ENCODE results near the gene H2BK1. TPM values are rescaled to one million over a fixed set of nuclear protein-coding genes. Genes with fewer than 3 reads are reported as not detected.

H2BK1 gene
- total RNA-seq: not detected in 2 replicates

GRCh38 chr7:151210087-151210854, at the start of gene H2BK1:
TSS of gene H2BK1 (minus strand) at chr7:151210488. CDS start at chr7:151210318, 170 bp downstream.

DNA sequence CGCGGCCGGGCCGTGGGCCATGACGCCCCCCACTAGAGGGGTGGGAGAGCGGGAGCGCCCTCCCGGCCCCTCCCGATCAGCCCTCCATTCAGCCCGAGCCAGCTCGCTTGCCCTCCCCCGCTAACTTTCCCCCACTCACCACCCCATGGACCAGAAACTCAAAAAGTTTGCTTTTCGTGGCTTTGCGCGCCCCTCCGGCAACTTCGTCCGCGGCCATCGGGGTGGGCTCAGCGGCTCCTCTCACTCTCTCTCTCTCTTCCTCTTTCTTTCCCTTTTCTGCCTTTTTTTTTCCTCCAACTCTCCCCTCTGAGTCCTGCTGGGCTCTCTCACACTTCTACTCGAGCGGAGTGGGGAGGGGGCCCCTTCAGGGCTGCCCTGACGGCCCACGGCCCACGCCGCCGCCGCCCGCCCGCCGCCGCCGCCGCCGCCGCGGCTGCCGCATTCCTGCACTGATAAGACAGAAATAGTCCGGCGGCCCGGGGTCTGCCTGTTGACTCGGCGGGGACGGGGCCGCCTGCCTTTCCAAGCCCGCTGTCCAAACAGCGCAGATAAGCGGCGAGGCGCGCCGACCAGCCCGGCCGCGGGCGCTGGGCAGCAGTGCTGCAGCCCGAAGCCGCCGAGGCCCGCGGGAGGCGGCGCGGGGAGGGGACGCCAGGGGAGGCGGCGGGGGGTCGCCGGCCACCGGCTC, 38.2 kb upstream of the H2BK1 start, which contains the start of gene SMARCD3:
Gene SMARCD3, minus strand, starts transcription at position 349 of the 688 bp plus-strand sequence. Its CDS starts 132 bp downstream, at position 217.

DNA sequence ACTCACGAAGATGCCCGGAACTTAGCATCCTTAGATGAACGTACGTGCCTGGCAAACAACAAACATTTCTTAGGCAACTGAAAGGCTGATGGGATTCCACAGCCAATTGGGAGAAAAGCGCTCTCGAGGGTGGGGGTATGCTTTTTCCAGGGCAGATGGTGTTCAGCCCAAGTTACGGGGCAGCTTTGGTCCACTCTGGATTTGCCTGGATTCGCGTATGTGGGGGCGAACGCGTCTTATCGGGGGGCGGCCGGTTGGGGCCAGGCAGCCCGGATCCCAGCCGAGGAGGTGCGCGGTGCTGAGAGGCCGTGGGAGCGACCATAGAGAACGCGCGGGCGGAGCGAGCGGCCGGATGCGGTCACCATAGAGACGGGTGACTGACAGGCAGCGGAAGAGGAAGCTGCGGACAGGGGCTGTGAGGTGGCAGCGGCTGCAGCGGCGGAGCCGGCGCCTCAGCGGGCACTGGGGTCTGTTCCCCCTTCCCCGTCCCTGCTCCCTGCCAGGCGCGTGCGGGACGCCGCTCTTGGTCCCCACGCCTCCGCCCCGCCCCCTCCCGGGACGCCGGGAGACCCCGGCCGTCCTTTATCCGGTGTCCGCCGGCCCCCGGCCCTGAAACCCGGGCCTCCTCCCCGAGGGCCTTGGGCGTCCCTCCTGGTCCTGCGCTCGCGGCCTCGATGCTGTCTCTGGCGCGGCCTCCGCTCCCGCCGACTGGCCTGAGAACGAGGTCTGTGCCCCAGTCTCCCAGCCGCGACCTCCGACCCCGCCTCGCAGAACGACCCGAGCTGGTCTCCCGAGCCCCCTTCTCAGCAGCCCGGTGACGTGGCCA, 22.0 kb upstream of the H2BK1 start, which contains the start of gene CHPF2:
Gene CHPF2, plus strand, starts transcription at position 393 of the 826 bp plus-strand sequence. CDS start 1,529 bp downstream, outside the sequence.

GRCh38 chr7:151226875-151227782, 16.8 kb upstream of the H2BK1 start, which contains the start of gene ABCF2:
TSS of gene ABCF2 (minus strand) at chr7:151227205. CDS start at chr7:151226458, 747 bp downstream.

GRCh38 chr7:151186640-151187408, 23.5 kb downstream of the H2BK1 start, which contains the start of gene ASB10:
TSS of gene ASB10 (minus strand) at chr7:151187250. CDS start at chr7:151187130, 120 bp downstream.

GRCh38 chr7:151167197-151167961, 42.9 kb downstream of the H2BK1 start, which contains the start of gene GBX1:
TSS of gene GBX1 (minus strand) at chr7:151167694. CDS start at chr7:151167548, 146 bp downstream.

Other genes starting within 250 kb of the H2BK1 start
- gene KCNH2, start 232.2 kb downstream of the H2BK1 start, total RNA-seq: 0.13 and 0.79 TPM in 2 replicates
- 0.17 and 0.33 TPM in 2 replicates for gene NOS3, start 219.5 kb downstream of the H2BK1 start, total RNA-seq
- 0.98 and 1.2 TPM in 2 replicates for gene ATG9B, start 186.0 kb downstream of the H2BK1 start, total RNA-seq
- gene ABCB8, start 182.0 kb downstream of the H2BK1 start, total RNA-seq: 34.2 and 37.6 TPM in 2 replicates
- 0.26 TPM in 2 replicates for gene ASIC3, start 162.0 kb downstream of the H2BK1 start, total RNA-seq
- 17.9 and 18.8 TPM in 2 replicates for gene CDK5, start 152.6 kb downstream of the H2BK1 start, total RNA-seq
- 88.2 and 137 TPM in 2 replicates for gene SLC4A2, start 150.9 kb downstream of the H2BK1 start, total RNA-seq
- gene FASTK, start 129.7 kb downstream of the H2BK1 start, total RNA-seq: 75.0 and 92.8 TPM in 2 replicates
- gene TMUB1, start 127.0 kb downstream of the H2BK1 start, total RNA-seq: 25.5 and 26.2 TPM in 2 replicates
- gene AGAP3, start 124.0 kb downstream of the H2BK1 start, total RNA-seq: 31.9 and 61.6 TPM in 2 replicates
- not detected in 2 replicates for gene GBX1, start 42.8 kb downstream of the H2BK1 start, total RNA-seq
- gene ASB10, start 23.2 kb downstream of the H2BK1 start, total RNA-seq: not detected in 2 replicates
- gene ABCF2, start 16.7 kb upstream of the H2BK1 start, total RNA-seq: 40.4 and 54.2 TPM in 2 replicates
- gene CHPF2, start 22.0 kb upstream of the H2BK1 start, total RNA-seq: 123 and 204 TPM in 2 replicates
- 37.1 and 38.7 TPM in 2 replicates for gene SMARCD3, start 38.2 kb upstream of the H2BK1 start, total RNA-seq
- gene NUB1, start 131.3 kb upstream of the H2BK1 start, total RNA-seq: 41.8 and 44.4 TPM in 2 replicates
- gene WDR86, start 199.6 kb upstream of the H2BK1 start, total RNA-seq: 0.26 TPM in 2 replicates
- 0.13 TPM in 1 of 2 replicates, not detected in the other for gene CRYGN, start 229.7 kb upstream of the H2BK1 start, total RNA-seq